ENCODE data around the gene A4GALT.
"Not testable (repeated sequence)": the region's sequence is repeated elsewhere in the genome, so short reads cannot be mapped to it uniquely, and the experiment has no call there.

Gene A4GALT, protein sequence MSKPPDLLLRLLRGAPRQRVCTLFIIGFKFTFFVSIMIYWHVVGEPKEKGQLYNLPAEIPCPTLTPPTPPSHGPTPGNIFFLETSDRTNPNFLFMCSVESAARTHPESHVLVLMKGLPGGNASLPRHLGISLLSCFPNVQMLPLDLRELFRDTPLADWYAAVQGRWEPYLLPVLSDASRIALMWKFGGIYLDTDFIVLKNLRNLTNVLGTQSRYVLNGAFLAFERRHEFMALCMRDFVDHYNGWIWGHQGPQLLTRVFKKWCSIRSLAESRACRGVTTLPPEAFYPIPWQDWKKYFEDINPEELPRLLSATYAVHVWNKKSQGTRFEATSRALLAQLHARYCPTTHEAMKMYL

DNA sequence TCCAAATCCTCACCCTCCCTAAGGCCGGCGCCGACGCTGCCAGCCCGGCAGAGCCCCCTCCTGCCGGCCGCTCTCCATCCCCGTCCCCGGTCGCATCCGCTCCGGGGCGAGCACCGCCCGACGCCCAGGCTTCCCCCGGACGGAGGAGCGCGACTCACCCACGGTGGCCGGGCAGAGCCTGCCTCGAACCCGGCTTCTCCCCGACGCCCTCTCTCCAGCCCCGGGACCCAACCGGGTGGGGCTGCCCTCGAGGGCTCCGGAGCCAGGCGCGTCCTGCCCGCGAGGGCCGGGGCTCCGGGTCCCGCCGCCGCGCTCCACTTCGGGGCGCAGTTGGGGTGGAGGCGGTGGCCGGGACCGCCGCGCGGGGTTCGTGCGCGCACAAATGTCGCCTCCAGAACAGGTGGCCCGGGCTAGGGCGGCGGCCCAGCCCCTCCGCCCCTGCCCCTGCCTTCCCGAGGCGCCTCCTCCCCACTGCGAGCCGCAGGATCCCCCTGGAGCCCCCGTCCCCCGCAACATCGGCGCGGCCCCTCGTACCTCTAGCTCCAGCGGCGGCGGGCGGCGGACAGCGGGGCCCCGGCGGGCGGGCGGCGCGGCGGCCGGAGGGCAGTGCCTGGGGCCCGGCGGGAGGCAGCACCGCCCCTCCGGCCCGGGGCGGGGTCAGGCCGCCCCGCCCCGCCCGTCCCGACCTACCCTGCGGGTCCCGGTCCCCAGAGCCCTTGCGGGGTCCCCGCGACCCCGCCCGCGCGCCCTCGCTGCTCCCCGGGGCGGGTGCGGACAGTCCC lies at the start of gene A4GALT:
Gene A4GALT, minus strand, starts transcription at position 608 of the 782 bp plus-strand sequence. CDS start 26,919 bp downstream, outside the sequence.
- no peak for DNase-seq

- DNase-seq: no peak
Observed at GRCh38 chr22:42770448-42770726, 49.7 kb upstream of the A4GALT start.

DNA sequence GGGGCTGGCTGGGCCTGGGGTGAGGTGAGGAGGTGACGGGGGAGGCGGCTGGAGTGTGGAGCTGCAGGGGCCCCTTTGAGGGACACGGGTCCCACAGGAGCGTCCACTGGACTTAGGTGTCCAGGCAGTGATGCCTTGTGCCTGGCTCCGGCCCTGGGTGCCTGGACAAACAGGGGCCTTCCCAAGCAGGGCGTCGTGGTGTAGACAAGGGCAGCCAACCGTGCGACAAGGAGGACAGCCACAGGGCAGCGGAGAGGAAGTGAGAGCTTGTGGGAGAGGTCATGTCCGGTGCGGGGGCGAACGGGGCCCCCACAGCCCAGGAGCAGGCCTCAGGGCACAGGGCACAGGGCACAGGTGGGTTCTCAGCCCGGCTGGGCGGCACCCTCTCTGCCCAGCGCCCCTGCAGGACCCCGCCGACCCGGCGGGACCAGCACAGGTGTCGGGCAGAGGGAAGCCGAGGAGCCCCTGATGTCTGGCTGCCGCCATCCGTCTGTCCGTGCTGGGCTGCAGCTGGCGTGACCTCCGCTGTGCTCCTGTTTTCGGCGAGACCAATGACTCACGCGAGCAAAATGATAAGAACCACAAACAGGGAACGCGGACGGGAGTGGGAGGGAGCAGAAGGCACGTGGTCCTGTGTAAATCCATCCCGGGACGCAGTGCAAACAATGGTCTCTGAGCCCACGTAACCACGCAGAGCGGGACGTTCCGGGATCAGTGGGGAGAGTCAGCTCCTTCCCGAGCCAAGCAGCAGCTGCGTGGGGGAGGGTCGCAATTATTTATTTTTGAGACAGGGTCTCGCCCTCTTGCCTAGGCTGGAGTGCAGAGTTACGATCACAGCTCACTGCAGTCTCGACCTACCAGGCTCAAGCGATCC lies 49.1 kb upstream of the A4GALT start:
- no peak for DNase-seq

- DNase-seq: no peak
Observed at GRCh38 chr22:42769238-42769573, 48.5 kb upstream of the A4GALT start.

DNA sequence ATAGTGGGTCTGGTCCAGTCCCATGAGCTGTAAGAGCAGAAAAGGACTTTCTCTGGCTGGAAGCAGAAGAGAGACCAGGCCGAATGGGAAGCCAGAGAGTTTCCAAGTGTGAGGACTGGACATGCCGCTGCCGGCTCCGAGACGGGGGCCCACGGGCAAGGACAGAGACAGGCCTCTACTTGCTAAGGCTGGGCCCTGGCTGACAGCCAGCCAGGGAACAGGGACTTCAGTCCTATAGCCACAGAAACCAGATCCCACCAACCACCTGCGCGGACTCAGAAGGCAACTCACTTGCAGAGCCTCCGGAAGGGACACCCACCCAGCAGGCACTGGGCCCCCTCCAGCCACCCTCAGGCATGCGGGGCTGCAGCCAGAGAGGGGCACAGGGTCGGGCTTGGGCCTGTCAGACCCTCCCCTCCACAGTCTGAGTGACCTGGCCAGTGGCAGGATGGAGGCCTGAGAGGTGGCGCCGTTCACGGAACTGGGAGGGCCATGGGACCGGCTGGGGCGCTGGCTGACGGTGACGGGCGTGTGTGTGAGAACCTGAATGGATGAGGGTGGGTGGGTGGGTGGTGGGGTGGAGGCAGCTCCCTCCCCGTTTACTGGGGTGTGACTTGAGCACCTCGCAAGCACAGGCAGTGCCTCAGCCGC lies 47.8 kb upstream of the A4GALT start:
- no peak for DNase-seq

DNA sequence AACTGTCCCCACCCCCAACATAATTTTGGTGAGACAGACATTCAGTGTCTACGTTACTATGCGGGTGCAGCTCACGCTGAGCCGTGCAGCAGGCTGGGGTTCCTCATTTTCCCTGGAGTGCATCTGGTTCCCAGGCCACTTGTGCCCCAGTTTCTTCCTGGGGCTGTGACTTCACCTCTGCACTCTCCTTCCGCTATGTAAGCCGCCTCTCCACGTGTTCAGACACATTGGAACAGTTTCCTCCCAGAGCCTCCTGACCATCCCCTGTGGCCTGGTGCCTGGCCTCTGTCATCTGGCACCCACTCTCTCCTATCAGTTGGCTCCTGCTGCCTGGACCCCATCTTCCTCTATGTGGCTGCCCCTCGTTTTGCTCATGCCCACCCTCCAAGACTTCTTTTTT lies 46.2 kb upstream of the A4GALT start:
- no peak for DNase-seq

DNA sequence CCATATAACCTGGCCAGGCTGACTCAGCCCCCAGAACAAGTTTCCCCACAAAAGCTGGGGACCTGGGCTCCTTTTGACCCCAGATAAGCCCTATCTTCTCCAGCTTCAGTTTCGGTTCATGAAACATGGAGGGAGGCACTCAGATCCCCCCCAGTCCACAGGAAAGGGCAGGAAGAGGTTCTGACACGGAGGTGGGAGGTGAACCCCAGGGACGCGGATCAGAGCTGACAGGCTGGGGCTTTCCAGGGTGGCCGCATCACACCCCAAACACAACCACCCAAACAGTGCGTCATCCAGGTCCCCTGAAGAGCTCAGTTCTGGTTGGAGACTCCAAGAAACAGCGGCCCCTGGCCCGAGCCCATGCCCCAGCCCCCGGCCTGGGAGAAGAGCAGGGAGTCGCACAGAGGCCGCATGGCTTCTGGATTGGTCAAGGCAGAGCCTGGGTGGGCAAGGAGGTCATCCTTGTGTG lies 44.3 kb upstream of the A4GALT start:
- DNase-seq: no peak

- DNase-seq: no peak
Observed at GRCh38 chr22:42763965-42764480, 43.4 kb upstream of the A4GALT start.

GRCh38 chr22:42760806-42761565 lies 40.3 kb upstream of the A4GALT start:
- DNase-seq: no peak

DNA sequence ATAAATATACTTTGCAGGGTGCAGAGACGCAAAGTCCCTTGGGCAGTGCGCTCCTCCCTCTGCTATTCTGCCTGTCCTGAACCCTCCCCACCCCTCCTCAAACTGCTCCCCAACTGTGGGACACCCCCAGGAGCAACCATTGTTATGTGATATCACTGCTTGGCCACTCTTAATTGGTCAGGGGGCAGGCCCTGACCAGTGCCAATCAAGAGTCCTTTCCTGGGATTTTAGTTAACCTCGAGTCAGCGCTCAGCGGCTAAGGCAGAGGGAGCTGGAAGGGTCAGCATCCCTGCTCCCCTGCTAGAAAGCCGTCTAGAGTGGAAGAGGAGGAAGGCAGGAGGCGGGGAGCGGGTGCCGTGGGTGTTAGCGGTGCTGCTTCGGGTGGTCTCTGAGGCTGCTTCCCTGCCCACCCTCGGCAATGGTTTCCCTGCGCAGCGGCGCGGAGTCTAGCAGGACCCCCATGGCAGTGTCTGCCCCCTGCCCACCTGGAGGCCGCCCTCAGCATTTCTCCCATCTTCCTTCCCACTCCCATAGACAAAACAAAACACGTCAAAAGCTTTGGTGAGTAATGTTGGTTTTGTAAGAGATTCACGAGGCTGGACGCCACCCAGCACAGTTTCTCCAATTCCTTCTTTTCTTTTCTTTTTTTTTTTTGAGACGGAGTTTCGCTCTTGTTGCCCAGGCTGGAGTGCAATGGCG lies 38.4 kb upstream of the A4GALT start:
- no peak for DNase-seq

GRCh38 chr22:42755553-42755952 lies 34.9 kb upstream of the A4GALT start:
- not testable (repeated sequence) for DNase-seq

GRCh38 chr22:42755121-42755520 lies 34.5 kb upstream of the A4GALT start:
- not testable (repeated sequence) for DNase-seq

GRCh38 chr22:42754658-42755057 lies 34.0 kb upstream of the A4GALT start:
- no peak for DNase-seq

DNA sequence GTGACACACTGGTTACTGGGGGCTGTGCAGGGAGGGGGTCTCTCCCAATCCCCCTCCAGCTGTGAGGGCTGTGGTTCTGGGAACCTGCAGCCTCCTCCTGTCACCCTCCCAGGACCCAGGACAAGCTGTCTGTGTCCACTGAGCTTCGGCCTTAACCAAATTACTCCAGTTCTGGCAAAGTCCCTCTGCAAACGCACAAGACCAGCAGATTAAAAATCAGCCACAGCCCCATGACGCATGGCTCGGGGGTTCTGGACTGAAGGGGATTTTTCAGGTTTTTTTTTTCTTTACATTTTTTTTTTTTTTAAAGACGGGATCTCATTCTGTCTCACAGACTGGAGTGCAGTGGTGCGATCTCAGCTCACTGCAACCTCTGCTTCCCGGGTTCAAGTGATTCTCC lies 32.2 kb upstream of the A4GALT start:
- no peak for DNase-seq

DNA sequence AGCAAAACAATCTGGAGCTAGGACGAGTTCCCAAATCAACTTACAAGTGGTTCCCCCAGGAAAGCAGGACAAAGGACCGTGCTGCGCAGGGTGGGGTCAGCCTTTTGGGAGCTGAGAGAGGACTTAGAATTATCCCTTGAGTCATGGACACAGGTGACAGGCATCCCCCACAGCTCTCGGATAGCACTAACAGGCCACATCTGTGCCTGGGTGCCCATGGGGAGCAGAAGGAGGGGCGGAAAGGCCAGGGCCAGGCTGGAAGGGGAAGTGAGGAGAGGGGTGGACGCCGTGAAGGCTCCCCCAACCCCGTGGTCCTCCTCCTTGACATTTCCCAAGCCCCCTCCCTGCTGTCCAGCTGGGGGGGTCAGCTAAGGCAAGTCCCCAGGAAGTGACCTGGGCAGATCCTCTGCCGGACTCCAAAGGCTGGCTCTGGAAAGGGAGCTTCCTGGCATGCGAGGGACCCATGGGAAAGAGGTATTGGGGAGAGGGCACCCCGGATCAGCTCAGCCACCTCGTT lies 31.6 kb upstream of the A4GALT start:
- no peak for DNase-seq

DNA sequence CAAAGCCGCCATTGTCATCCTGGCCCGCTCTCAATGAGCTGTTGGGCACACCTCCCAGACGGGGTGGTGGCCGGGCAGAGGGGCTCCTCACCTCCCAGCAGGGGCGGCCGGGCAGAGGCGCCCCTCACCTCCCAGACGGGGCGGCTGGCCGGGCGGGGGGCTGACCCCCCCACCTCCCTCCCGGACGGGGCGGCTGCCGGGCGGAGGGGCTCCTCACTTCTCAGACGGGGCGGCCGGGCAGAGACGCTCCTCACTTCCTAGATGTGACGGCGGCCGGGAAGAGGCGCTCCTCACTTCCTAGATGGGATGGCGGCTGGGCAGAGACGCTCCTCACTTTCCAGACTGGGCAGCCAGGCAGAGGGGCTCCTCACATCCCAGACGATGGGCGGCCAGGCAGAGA lies 29.8 kb upstream of the A4GALT start:
- not testable (repeated sequence) for DNase-seq

DNA sequence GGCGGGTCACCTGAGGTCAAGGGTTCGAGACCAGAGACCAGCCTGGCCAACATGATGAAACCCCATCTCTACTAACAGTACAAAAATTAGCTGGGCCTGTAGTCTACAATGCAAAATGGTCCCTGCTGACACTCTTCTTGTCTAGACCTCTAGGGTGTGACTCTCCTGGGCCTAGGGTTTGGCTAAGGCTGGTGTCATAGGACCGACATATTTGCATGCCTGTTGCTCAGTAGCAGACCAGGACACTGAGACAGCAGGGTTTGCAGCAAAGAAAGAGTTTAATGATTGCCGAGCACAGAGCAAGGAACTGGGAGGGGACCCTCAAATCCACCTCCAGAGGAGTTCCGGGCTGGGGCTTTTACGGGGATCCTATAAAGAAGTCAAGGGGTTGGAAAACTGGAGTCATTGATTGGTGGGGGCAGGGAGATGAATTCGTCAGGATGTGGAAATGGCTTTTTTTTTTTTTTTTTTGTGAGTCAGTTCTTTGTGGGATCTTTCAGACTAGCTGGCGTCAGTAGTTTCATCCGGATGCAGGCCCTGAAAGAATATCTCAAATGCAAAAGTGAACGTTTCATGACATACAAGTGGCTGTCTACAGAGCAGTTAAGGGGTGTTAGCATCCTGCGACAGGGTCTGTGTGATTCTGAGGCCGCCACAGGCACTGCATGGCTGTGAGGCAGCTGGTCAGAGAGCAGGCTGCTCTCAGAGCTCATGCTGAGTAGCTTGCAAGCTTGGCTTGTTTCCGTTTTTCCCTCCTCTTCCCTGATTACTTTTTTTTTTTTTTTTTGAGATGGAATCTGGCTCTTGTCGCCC lies 27.2 kb upstream of the A4GALT start:
- DNase-seq: no peak

DNA sequence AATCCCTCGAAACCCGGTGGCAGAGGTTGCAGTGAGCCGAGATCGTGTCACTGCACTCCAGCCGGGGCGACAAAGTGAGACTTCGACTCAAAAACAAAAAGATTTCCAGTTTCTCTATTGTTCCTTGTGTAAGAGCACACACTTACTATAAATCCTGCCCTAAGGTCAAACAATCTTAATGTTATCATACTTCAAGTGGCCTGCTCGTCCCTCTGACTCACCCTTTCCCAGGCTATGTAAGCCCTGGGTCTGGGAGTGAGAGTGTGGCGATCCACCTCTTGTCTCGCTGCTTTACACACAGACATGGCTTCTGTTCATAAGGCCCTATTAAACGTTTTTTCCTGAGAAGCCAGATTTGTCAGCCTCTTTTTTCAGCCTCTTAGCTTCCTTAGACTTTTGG lies 24.4 kb upstream of the A4GALT start:
- DNase-seq: no peak

DNA sequence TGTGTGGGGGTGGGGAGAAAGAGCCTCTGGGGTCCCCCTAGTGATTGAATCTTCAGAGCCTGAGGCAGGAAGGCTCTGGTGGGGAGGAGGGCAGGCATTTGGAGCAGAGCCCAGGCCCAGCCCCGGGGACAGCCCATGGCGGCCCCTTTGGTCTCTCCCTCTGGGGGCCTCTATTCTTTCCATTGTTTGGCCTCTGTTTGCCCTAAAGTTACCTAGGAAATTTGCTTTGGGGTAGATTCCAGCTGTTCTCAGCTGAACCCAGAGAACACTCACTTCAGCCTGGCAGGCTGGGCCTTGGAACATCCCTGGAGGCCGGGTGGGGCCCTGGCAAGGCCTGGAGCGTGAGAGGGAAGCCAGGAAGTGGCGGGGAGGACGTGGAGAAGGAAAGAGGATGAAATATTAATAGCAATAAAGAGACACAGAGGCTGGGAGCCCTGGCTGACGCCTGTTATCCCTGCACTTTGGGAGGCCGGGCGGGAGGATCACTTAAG lies 22.9 kb upstream of the A4GALT start:
- DNase-seq: no peak

GRCh38 chr22:42742940-42743339 lies 22.3 kb upstream of the A4GALT start:
- DNase-seq: no peak
